DMS114 treated with DMSO at 0.1 percent for 48 hours (cell line): Measurements from ENCODE around the gene SLC25A51.

Experiments
- DNase-seq: peaks from one replicate; lab custom pipeline; 2025; ENCODE audit not compliant: unreplicated experiment; lab: John Stamatoyannopoulos, UW

SLC25A51 gene

DNA sequence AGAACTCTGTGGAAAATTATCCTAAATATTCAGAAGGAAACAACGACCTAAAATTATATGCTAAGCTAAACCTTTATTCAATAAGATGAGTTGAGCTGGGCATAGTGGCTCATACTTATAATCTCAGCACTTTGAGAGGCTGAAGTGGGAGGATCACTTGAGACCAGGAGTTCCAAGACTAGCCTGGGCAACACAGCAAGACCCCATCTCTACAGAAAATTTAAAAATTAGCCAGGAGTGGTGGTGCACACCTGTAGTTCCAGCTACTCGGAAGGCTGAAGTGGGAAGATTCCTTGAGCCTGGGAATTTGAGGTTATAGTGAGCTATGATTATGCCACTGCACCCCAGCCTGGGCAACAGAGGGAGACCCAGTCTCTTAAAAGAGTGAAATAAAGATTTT lies 51.7 kb downstream of the SLC25A51 start:
- DNase-seq = no peak

DNA sequence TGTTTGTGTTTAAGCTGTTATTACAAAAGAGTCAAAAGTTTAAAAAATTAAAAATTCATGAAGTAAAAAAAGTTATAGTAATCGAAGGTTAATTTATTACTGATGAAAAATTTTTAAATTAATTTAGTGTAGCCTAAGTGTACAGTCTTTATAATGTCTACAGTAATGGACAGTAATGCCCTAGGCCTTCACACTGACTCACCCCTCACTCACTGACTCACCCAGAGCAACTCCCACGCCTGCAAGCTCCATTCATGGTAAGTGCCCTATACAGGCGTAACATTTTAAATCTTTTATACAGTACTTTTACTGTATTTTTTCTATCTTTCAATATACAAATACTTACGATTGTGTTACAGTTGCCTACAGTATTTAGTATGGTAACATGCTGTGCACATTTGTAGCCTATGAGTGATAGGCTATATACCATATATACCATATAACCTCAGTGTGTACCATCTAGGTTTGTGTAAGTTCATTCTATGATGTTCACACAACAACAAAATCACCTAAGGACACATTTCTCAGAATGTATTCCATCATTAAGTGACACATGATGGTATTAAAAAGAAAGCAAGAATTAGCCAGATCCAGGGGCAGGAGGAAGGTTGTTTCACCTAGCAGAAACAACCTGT lies 63.2 kb downstream of the SLC25A51 start:
- no peak for DNase-seq

DNA sequence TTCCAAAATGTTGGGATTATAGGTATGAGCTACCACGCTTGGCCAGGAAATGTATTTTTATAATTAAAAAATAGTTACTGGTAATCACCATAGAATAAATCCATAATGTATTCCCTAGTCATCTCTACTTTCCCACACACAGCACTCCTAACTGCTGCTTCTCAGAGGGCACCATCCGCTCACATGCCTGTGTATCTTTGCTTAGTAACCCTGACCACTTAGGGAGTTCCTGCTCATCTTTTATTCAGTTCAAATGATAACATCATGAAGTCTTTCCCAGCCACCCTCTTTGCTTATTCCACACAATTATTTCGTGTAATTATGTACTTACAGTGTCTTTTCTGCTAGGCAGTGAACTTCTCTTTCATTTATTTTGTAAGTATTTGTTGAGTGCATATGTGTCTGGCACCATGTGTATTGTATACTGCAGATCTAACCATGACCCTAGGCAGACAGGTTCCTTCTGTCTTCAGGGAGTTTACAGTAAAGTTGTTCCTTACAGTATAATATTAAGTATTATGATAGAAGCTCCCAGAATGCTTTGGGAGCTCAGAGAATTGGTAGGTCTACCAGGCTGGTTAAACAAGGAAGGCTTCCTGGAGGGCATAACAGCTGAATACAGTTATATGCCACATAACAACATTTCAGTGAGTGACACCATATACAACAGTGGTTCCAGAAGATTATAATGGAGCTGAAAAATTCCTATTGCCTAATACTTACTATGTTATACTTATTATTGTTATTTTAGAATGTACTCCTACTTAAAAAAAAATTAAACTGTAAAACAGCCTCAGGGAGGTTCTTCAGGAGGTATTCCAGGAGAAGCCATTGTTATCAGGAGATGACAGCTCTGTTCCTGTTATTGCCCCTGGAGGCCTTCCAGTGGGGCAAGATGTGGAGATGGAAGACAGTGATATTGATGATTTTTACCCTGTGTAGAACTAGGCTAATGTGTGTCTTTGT lies 64.1 kb downstream of the SLC25A51 start:
- no peak for DNase-seq
